IMR-90 (cell line): ENCODE measurements around the gene CCDC180. TPM values are rescaled to one million over a fixed set of nuclear protein-coding genes. Genes with fewer than 3 reads are reported as not detected.

Source experiments
- ATAC-seq: fragments of 200-7000 bp; cut with Tn5 transposase; 2 replicates; pipeline ENCODE4 v1.9.1; 2020; ENCODE audit warnings: low read depth, mild to moderate bottlenecking, moderate library complexity
- BruUV-seq: library from RNA; stranded (reverse); fragments of 400-500 nt; replicated peaks from 2 replicates; lab custom pipeline; 2021; lab: Mats Ljungman, UMichigan
- CTCF ChIA-PET: fragments of 300-600 bp; formaldehyde crosslinking; extraction: SDS; loops from one replicate; lab custom pipeline; 2021; ENCODE audit warnings: antibody characterized with exemption; lab: Yijun Ruan, JAX
- POLR2A ChIA-PET: fragments of 300-600 bp; sonication (Branson Sonifier 250); formaldehyde crosslinking; loops from one replicate; lab custom pipeline; 2022; ENCODE audit warnings: antibody characterized with exemption; ENCODE audit not compliant: unreplicated experiment; lab: Charles Lee
- DNase-seq: peaks from one replicate; pipeline ENCODE4 v3.0.0; 2013
- H2AFZ ChIP-seq: replicated peaks from 2 replicates; pipeline ENCODE3; 2013; ENCODE audit warnings: low read length, mild to moderate bottlenecking; ENCODE audit not compliant: poor library complexity
- H2AK5ac ChIP-seq: 2 replicates; pipeline ENCODE4 v1.6.1; 2013; ENCODE audit warnings: low read depth, low read length, inconsistent platforms
- H2AK9ac ChIP-seq: replicated peaks from 2 replicates; pipeline ENCODE3; 2013; ENCODE audit warnings: mild to moderate bottlenecking, low read depth, low read length, moderate library complexity; ENCODE audit not compliant: poor library complexity
- H2BK120ac ChIP-seq: 2 replicates; pipeline ENCODE4 v1.6.1; 2013; ENCODE audit warnings: low read depth, low read length, inconsistent platforms
- H2BK15ac ChIP-seq: 3 replicates; pipeline ENCODE4 v1.6.1; 2013; ENCODE audit warnings: low read depth, low read length, inconsistent platforms
- H2BK20ac ChIP-seq: 2 replicates; pipeline ENCODE4 v1.6.1; 2013; ENCODE audit warnings: low read depth, mild to moderate bottlenecking, inconsistent platforms, low read length, moderate library complexity
- H2BK5ac ChIP-seq: 2 replicates; pipeline ENCODE4 v1.6.1; 2013; ENCODE audit warnings: mild to moderate bottlenecking, low read depth, low read length, inconsistent platforms; ENCODE audit not compliant: poor library complexity, severe bottlenecking
- H3K14ac ChIP-seq: replicated peaks from 2 replicates; pipeline ENCODE4 v1.6.1; 2013; ENCODE audit warnings: low read depth, low read length, inconsistent platforms
- H3K18ac ChIP-seq: 2 replicates; pipeline ENCODE4 v1.6.1; 2013; ENCODE audit warnings: low read depth, low read length, control low read depth
- H3K23ac ChIP-seq: 2 replicates; pipeline ENCODE4 v1.6.1; 2013; ENCODE audit warnings: low read depth, low read length, inconsistent platforms
- H3K27ac ChIP-seq: 2 replicates; pipeline ENCODE4 v1.5.1; 2013; ENCODE audit warnings: mild to moderate bottlenecking, control low read depth, low read length; ENCODE audit not compliant: insufficient read depth
- H3K27me3 ChIP-seq: 2 replicates; pipeline ENCODE4 v1.6.1; 2013; ENCODE audit warnings: low read length; ENCODE audit not compliant: control insufficient read depth, insufficient read depth
- H3K36me3 ChIP-seq: 2 replicates; pipeline ENCODE4 v1.6.1; 2013; ENCODE audit warnings: low read length, mixed read lengths; ENCODE audit not compliant: control insufficient read depth, insufficient read depth
- H3K4ac ChIP-seq: 2 replicates; pipeline ENCODE4 v1.6.1; 2013; ENCODE audit warnings: low read depth, low read length, inconsistent platforms
- H3K4me1 ChIP-seq: 2 replicates; pipeline ENCODE4 v1.6.1; 2013; ENCODE audit warnings: low read length, mixed read lengths; ENCODE audit not compliant: control insufficient read depth, insufficient read depth
- H3K4me2 ChIP-seq: 2 replicates; pipeline ENCODE4 v1.6.1; 2013; ENCODE audit warnings: low read depth, mild to moderate bottlenecking, control low read depth, low read length, moderate library complexity
- H3K4me3 ChIP-seq: 2 replicates; pipeline ENCODE4 v1.5.1; 2013; ENCODE audit warnings: low read depth, mild to moderate bottlenecking, control low read depth, low read length, moderate library complexity; ENCODE audit not compliant: insufficient read depth
- H3K56ac ChIP-seq: 2 replicates; pipeline ENCODE4 v1.6.1; 2013; ENCODE audit warnings: low read length, inconsistent platforms; ENCODE audit not compliant: insufficient read depth; ENCODE audit errors: extremely low read depth
- H3K79me1 ChIP-seq, 2 experiments: 2 replicates each; pipeline ENCODE4 v1.6.1; 2013; ENCODE audit warnings: low read length in 2 of 2, inconsistent platforms in 1 of 2, low read depth in 1 of 2
- H3K9ac ChIP-seq: 2 replicates; pipeline ENCODE4 v1.6.1; 2013; ENCODE audit warnings: low read depth, low read length, control low read depth
- H3K9me1 ChIP-seq: 2 replicates; pipeline ENCODE4 v1.6.1; 2013; ENCODE audit warnings: low read length, inconsistent platforms; ENCODE audit not compliant: insufficient read depth
- H3K9me3 ChIP-seq: 2 replicates; pipeline ENCODE4 v1.6.1; 2013; ENCODE audit warnings: low read length; ENCODE audit not compliant: control insufficient read depth, insufficient read depth
- H4K20me1 ChIP-seq: 2 replicates; pipeline ENCODE4 v1.6.1; 2013; ENCODE audit warnings: low read length, inconsistent platforms; ENCODE audit not compliant: insufficient read depth
- H4K5ac ChIP-seq: 2 replicates; pipeline ENCODE4 v1.6.1; 2013; ENCODE audit warnings: mild to moderate bottlenecking, low read depth, low read length, control low read depth
- H4K8ac ChIP-seq, 2 experiments: 2 replicates each; pipeline ENCODE4 v1.6.1; 2013; ENCODE audit warnings: low read depth in 2 of 2, low read length in 2 of 2, control low read depth in 1 of 2, inconsistent platforms in 1 of 2
- H4K91ac ChIP-seq: 2 replicates; pipeline ENCODE4 v1.6.1; 2013; ENCODE audit warnings: low read depth, low read length, inconsistent platforms; ENCODE audit not compliant: insufficient read depth
- BHLHE40 ChIP-seq: fragments of 150-350 bp; IDR thresholded peaks from 2 replicates; pipeline ENCODE4 v1.6.1; 2016; ENCODE audit warnings: mild to moderate bottlenecking, low read depth, low read length
- CEBPB ChIP-seq: IDR thresholded peaks from 2 replicates; pipeline ENCODE4 v1.6.1; 2012; ENCODE audit warnings: low read depth, low read length, improper control_type of control experiment
- MAFK ChIP-seq: IDR thresholded peaks from 2 replicates; pipeline ENCODE4 v1.6.1; 2012; ENCODE audit warnings: low read depth, low read length, improper control_type of control experiment
- NFE2L2 ChIP-seq: fragments of 150-350 bp; IDR thresholded peaks from 2 replicates; pipeline ENCODE4 v1.6.1; 2016; ENCODE audit warnings: low read depth, mild to moderate bottlenecking, low read length
- RCOR1 ChIP-seq: IDR thresholded peaks from 2 replicates; pipeline ENCODE4 v1.6.1; 2012; ENCODE audit warnings: mild to moderate bottlenecking, low read length, improper control_type of control experiment; ENCODE audit not compliant: insufficient replicate concordance
- SMC3 ChIP-seq: fragments of 150-350 bp; IDR thresholded peaks from 2 replicates; pipeline ENCODE4 v1.6.1; 2016; ENCODE audit warnings: low read depth, mild to moderate bottlenecking, antibody characterized with exemption, low read length, moderate library complexity
- WGBS, 2 experiments: methylation state at CpG; one replicate each; pipeline versions ENCODE4 v1.1.5 to v1.1.7; 2013; ENCODE audit warnings: missing lambda C conversion rate in 2 of 2; ENCODE audit not compliant: insufficient read length in 1 of 2; ENCODE audit errors: extremely low coverage in 2 of 2; 5-methylcytosine and 5-hydroxymethylcytosine counted together
- dilution Hi-C: fragments of 300-500 bp; cut with HindIII; formaldehyde crosslinking; loops from one replicate; pipeline ENCODE4 v1.14.3; 2018; ENCODE audit warnings: low sequenced_read_pairs; ENCODE audit not compliant: unreplicated experiment
- in situ Hi-C: fragments of 300-500 bp; cut with MboI; formaldehyde crosslinking; loops from 3 replicates; pipeline ENCODE4 v1.14.3; 2019; ENCODE audit warnings: low sequenced_read_pairs, inconsistent platforms, mixed read lengths
- intact Hi-C: fragments of 100-400 bp; cut with micrococcal nuclease; formaldehyde crosslinking; loops from 2 replicates; pipeline ENCODE4 v1.10.0; 2022
- polyA plus RNA-seq, 3 experiments: library from polyadenylated mRNA; depleted of rRNA; stranded (reverse); fragments of >200 nt; gene quantifications; 2 replicates each; pipeline ENCODE4 v1.2.3, GENCODE V29; 2012; ENCODE audit warnings: low replicate concordance in 1 of 3
- total RNA-seq: library from RNA; depleted of rRNA; stranded (reverse); fragments of >200 nt; gene quantifications from 2 replicates; pipeline ENCODE4 v1.2.3, GENCODE V29; 2012
- TF ChIP-seq, protein P1 (sequence below): fragments of 150-350 bp; IDR thresholded peaks from 2 replicates; pipeline ENCODE4 v1.6.1; 2017; ENCODE audit warnings: mild to moderate bottlenecking, antibody characterized with exemption, low read length, low read depth

The CCDC180 gene
- total and polyA plus RNA-seq, 2 of the 4 experiments (the other 2 are of a cell fraction), result 0.24 to 0.90 TPM

DNA sequence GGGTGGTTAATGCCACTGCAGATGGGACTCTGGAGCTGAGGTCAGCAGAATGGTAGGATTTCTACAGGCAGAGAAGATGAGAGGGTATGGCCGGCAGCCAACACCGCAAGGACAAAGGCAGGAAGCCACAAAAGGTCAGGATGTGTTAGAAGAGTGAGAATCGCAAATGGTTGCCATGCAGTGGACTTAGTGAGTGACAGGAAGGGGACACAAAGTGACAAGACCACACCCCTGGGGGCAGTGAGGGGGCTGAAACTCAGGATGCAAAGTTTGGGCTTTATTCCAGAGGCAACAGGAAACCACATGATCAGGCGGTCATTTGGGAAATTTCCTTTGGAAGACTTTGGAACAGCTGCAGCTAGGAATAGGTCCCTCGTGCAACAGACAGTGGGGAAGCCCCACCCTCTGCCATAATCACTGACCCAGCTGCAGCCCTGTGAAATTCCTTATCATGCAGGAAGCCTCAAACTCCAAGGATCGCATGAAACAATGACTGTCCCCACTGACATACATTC, 14.2 kb upstream of the CCDC180 start:
- H3K4me3 ChIP-seq, result no peak overlapping the region
- H4K20me1 ChIP-seq, result no peaks in the 10 kb centered on the region
- intact Hi-C loops (no loop called here), in situ Hi-C loops (no loop called here), dilution Hi-C loops (no loop called here)
- no peaks in the 10 kb centered on the region; the same call in 1 of the 2 replicates for H3K36me3 ChIP-seq
- TF ChIP-seq CEBPB (no peak), BHLHE40 (no peak), SMC3 (no peak), MAFK (no peak), NFE2L2 (no peak), RCOR1 (no peak)
- TF ChIP-seq, protein P1, sequence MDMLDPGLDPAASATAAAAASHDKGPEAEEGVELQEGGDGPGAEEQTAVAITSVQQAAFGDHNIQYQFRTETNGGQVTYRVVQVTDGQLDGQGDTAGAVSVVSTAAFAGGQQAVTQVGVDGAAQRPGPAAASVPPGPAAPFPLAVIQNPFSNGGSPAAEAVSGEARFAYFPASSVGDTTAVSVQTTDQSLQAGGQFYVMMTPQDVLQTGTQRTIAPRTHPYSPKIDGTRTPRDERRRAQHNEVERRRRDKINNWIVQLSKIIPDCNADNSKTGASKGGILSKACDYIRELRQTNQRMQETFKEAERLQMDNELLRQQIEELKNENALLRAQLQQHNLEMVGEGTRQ, result no peak
- H3K79me1 ChIP-seq, result no peaks in the 10 kb centered on the region
- no peak overlapping the region for H3K18ac ChIP-seq
- H3K9me1 ChIP-seq, result no peaks in the 10 kb centered on the region; the same call in 1 of the 2 replicates
- no peak overlapping the region for H2AFZ ChIP-seq
- DNase-seq (peak; percentile 27), ATAC-seq (no peak; the same call in 1 of the 2 replicates)
- H3K4ac ChIP-seq, result no peak overlapping the region
- WGBS, 2 experiments, result 28% methylated on average over 3 of the region's 6 CpGs; no CpG with 5 or more reads in 1 of the 2 experiments
- no peak overlapping the region for H3K9ac ChIP-seq
- H3K14ac ChIP-seq, result no peak overlapping the region
- H4K8ac ChIP-seq, result no peak overlapping the region
- no peak overlapping the region for H3K56ac ChIP-seq
- no peak overlapping the region for H2AK9ac ChIP-seq
- H2BK15ac ChIP-seq, result no peak overlapping the region
- H4K5ac ChIP-seq, result no peak overlapping the region
- H3K27me3 ChIP-seq, result no peaks in the 10 kb centered on the region
- no peaks in the 10 kb centered on the region for H3K9me3 ChIP-seq
- CTCF ChIA-PET, result no interaction called here
- no peak overlapping the region for H2AK5ac ChIP-seq
- no peak overlapping the region for H3K4me2 ChIP-seq
- H2BK20ac ChIP-seq, result no peak overlapping the region
- H2BK120ac ChIP-seq, result no peak overlapping the region
- H4K91ac ChIP-seq, result no peak overlapping the region
- BruUV-seq, result no TSS peak
- no peak overlapping the region for H2BK5ac ChIP-seq
- no peak overlapping the region for H3K27ac ChIP-seq
- POLR2A ChIA-PET, result interaction anchor here (0.6 kb wide), 1 partner anchor 647 kb away, joined by 4 read pairs; no protein-coding TSS in a partner anchor
- H3K4me1 ChIP-seq, result no peaks in the 10 kb centered on the region; the same call in 1 of the 2 replicates
- H3K23ac ChIP-seq, result no peak overlapping the region
